Pancreas (tissue), 10 donors: Measurements from ENCODE around the gene NOTUM. TPM values are rescaled to one million over a fixed set of nuclear protein-coding genes. Genes with fewer than 3 reads are reported as not detected.

Experiments used
- ATAC-seq, 4 donors: fragments of 200-7000 bp; cut with Tn5 transposase; one replicate each; pipeline versions ENCODE4 v1.8.0 to v1.9.1; 2020; ENCODE audit warnings: mild to moderate bottlenecking in 4 of 4, moderate library complexity in 4 of 4
- DNase-seq, 6 donors: peaks; one replicate each; pipeline ENCODE4 v3.0.0-alpha.2; 2020
- FAIRE-seq: peaks from 2 replicates; lab custom pipeline; 2012; peaks lifted over from hg19 to GRCh38; lab: Jason Lieb, UNC
- H3K27ac ChIP-seq, 4 donors: fragments of 200-600 bp; sonication (generic); 1 replicate in 3 of 4; 2 replicates in 1 of 4; pipeline versions ENCODE4 v1.5.0 to v1.8.0; 2020
- H3K27me3 ChIP-seq, 4 donors: fragments of 200-600 bp; one replicate each; pipeline ENCODE4 v1.8.0; 2021
- H3K36me3 ChIP-seq, 3 donors: fragments of 200-600 bp; sonication (generic) in 1 of 3; one replicate each; pipeline versions ENCODE4 v1.5.0 to v1.8.0; 2020 to 2021
- H3K4me1 ChIP-seq, 3 donors: fragments of 200-600 bp; one replicate each; pipeline ENCODE4 v1.8.0; 2021
- H3K4me3 ChIP-seq, 4 donors: fragments of 200-600 bp; sonication (generic) in 2 of 4; one replicate each; pipeline versions ENCODE4 v1.5.0 to v1.8.0; 2020 to 2021
- H3K9me3 ChIP-seq, 4 donors: fragments of 200-600 bp; one replicate each; pipeline ENCODE4 v1.8.0; 2021
- WGBS, 2 donors: extraction: QIAGEN DNeasy Blood & Tissue Kit; methylation state at CpG; one replicate each; pipeline ENCODE4 v1.1.7; 2013; 5-methylcytosine and 5-hydroxymethylcytosine counted together
- intact Hi-C, 3 donors: fragments of 100-400 bp; cut with DNase I; formaldehyde crosslinking; loops; one replicate each; pipeline versions ENCODE4 v1.11.1 to v1.14.2; 2022
- polyA plus RNA-seq, 2 donors: library from polyadenylated mRNA; stranded (reverse); fragments of 200-250 nt; gene quantifications; one replicate each; pipeline ENCODE4 v1.2.3, GENCODE V29; 2013
- total RNA-seq, 6 donors: library from RNA; stranded (reverse); fragmentation: NEBNext Ultra II Directional in 4 of 6; extraction: Animal tissue kit (Norgen Biotek cat#: 25700) in 4 of 6; gene quantifications; one replicate each; pipeline versions ENCODE4 v1.2.1 to v1.2.4, GENCODE V29; 2021 to 2023
- TF ChIP-seq, protein P1 (sequence below), 4 donors: fragments of 200-600 bp; sonication (generic) in 3 of 4; IDR thresholded peaks; one replicate each; pipeline versions ENCODE4 v1.5.0 to v1.8.0; 2021; ENCODE audit warnings: antibody characterized with exemption in 4 of 4
- donor health status: healthy with polysubstance abuse.
- donor health status: DM: no; HTN: no; CAD: no; lungs with moderate emphysema.
- donor health status: DM: no; HTN: no; CAD: no.
- donor health status: control.
- donor health status: control.
- donor health status: Bipolar disorder and iron deficiency.
- donor health status: DM: yes; HTN: yes; CAD: no.
- donor health status: DM: no; HTN: no; CAD: no.
- donor health status: DM: no; HTN: no; CAD: no.
- donor health status: DM: yes; HTN: yes; CAD: no.

Gene NOTUM
- total and polyA plus RNA-seq, 8 donors: 0.14 to 0.44 (median 0.21) TPM; not detected in 1

GRCh38 chr17:81993729-81994592, 33.0 kb upstream of the NOTUM start:
- TF ChIP-seq, protein P1, sequence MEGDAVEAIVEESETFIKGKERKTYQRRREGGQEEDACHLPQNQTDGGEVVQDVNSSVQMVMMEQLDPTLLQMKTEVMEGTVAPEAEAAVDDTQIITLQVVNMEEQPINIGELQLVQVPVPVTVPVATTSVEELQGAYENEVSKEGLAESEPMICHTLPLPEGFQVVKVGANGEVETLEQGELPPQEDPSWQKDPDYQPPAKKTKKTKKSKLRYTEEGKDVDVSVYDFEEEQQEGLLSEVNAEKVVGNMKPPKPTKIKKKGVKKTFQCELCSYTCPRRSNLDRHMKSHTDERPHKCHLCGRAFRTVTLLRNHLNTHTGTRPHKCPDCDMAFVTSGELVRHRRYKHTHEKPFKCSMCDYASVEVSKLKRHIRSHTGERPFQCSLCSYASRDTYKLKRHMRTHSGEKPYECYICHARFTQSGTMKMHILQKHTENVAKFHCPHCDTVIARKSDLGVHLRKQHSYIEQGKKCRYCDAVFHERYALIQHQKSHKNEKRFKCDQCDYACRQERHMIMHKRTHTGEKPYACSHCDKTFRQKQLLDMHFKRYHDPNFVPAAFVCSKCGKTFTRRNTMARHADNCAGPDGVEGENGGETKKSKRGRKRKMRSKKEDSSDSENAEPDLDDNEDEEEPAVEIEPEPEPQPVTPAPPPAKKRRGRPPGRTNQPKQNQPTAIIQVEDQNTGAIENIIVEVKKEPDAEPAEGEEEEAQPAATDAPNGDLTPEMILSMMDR (IDR thresholded peaks at IDR 0.05): no peak
- no peaks in the 10 kb centered on the region for H3K27me3 ChIP-seq
- H3K4me3 ChIP-seq: no peak overlapping the region
- ATAC-seq (no peak), DNase-seq (peak in 2 of 6 donors; percentile 34 to 72), FAIRE-seq (no peak)
- intact Hi-C loops: no loop called here
- no peak overlapping the region for H3K27ac ChIP-seq
- H3K4me1 ChIP-seq: peaks cover 15 to 20% (median 17%) of the 10 kb centered on the region in 3 donors
- no peaks in the 10 kb centered on the region for H3K9me3 ChIP-seq
- H3K36me3 ChIP-seq: no peaks in the 10 kb centered on the region
- 94 to 95% methylated on average over 34 to 37 of the region's 37 CpGs for WGBS, 2 donors

GRCh38 chr17:81992306-81993102, 31.5 kb upstream of the NOTUM start:
- Histone ChIP-seq H3K4me1 (peaks cover 15 to 20% (median 17%) of the 10 kb centered on the region in 3 donors), H3K9me3 (no peaks in the 10 kb centered on the region), H3K27me3 (no peaks in the 10 kb centered on the region), H3K4me3 (peak overlapping the region in 2 of 4 donors; percentile 13 to 26), H3K36me3 (no peaks in the 10 kb centered on the region), H3K27ac (peak overlapping the region; percentile 49 to 79 (median 72))
- intact Hi-C loops: no loop called here
- TF ChIP-seq, protein P1 (IDR thresholded peaks at IDR 0.05): no peak
- DNase-seq (peak in 2 of 6 donors; percentile 43 to 75), FAIRE-seq (no peak), ATAC-seq (no peak)
- WGBS, 2 donors: 74 to 76% methylated on average over 31 of the region's 31 CpGs

DNA sequence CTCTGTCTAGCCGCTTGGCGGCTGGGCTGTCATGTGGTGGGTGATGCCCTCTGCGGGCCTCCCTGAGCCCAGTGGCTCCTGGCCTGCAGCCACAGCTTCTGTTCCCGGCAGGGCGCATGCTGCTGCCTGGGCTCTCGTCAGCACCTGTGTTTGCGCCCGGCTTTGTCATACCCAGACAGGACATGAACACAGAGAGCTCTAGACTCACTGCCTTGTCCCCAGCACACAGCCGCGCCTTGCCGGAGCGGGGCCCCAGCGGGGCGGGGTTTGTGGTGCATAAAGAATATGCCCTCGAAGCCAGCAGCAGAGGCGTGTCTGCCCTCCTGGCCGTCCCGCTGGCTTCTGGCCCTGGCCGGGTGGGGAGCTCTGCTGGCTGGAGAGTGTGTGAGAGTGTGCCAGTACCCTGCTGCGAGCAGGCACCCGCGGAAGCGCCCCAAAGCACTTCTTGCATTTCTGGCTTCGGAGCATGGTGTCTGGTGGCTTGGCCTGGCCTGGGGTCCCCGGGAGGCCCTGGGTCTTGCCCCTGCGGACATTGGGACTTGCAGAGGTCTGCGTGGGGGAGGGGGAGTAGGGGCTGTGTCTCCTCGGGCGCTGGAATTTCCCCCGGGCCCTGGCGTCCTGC, 30.8 kb upstream of the NOTUM start:
- Histone ChIP-seq H3K36me3 (no peaks in the 10 kb centered on the region), H3K27ac (peak overlapping the region; percentile 49 to 79 (median 72)), H3K4me1 (peaks cover 15 to 20% (median 17%) of the 10 kb centered on the region in 3 donors), H3K4me3 (peak overlapping the region in 2 of 4 donors; percentile 13 to 26), H3K9me3 (no peaks in the 10 kb centered on the region), H3K27me3 (no peaks in the 10 kb centered on the region)
- TF ChIP-seq, protein P1 (IDR thresholded peaks at IDR 0.05): no peak
- FAIRE-seq: no peak
- intact Hi-C loops: no loop called here
- WGBS, 2 donors: 12% methylated on average over 30 to 31 of the region's 31 CpGs
- DNase-seq: peak; percentile 87 to 96 (median 90)
- peak; percentile 85 to 91 (median 90) for ATAC-seq

- no peaks in the 10 kb centered on the region for H3K9me3 ChIP-seq
- ATAC-seq (peak; percentile 31 to 42 (median 37)), DNase-seq (peak; percentile 45 to 82 (median 66)), FAIRE-seq (no peak)
- WGBS, 2 donors: 46 to 54% methylated on average over 25 of the region's 25 CpGs
- intact Hi-C loops: no loop called here
- H3K4me3 ChIP-seq: no peak overlapping the region
- peaks cover 15 to 20% (median 17%) of the 10 kb centered on the region in 3 donors for H3K4me1 ChIP-seq
- H3K27me3 ChIP-seq: no peaks in the 10 kb centered on the region
- H3K27ac ChIP-seq: peak overlapping the region; percentile 49 to 79 (median 72)
- TF ChIP-seq, protein P1 (IDR thresholded peaks at IDR 0.05): no peak
- peaks cover 0 to under 1% (median 0%) of the 10 kb centered on the region in 3 donors for H3K36me3 ChIP-seq
These were observed 30.1 kb upstream of the NOTUM start for GRCh38 chr17:81990836-81991683.
